Measurements from ENCODE around the gene TPSB2.

Gene TPSB2

GRCh38 chr16:1218930-1219611, 10.9 kb downstream of the TPSB2 start:
- DNase-seq (ENCODE audit: low read depth): no peak

DNA sequence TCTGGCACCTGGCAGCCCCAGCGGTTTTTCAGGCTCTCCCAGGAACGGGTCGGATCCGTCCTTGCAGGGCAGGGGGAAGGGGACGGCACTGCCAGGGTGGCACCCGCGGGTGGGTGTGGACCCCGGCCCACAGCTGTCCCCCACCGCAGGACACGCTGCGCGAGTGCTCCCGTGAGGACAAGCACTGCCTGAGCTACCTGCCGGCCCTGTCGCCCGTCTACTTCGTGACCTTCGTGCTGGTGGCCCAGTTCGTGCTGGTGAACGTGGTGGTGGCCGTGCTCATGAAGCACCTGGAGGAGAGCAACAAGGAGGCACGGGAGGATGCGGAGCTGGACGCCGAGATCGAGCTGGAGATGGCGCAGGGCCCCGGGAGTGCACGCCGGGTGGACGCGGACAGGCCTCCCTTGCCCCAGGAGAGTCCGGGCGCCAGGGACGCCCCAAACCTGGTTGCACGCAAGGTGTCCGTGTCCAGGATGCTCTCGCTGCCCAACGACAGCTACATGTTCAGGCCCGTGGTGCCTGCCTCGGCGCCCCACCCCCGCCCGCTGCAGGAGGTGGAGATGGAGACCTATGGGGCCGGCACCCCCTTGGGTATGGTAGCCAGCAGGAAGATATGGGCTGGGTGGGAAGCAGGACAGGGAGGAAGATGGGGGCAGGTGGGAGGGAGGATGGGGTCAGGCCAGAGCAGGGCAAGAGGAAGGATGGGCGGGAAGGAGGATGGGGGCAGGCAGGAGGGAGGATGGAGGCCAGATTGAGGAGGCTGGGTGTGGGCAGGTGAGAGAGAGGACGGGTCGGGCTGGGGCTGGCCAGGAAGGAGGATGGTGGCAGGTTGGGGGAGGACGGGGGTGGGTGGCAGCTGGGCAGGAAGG, 11.7 kb downstream of the TPSB2 start:
- DNase-seq (ENCODE audit: low read depth): no peak

GRCh38 chr16:1217526-1217925, 12.5 kb downstream of the TPSB2 start:
- DNase-seq (ENCODE audit: low read depth): no peak

- DNase-seq (ENCODE audit: low read depth): no peak
Observed at GRCh38 chr16:1216681-1217400, 13.1 kb downstream of the TPSB2 start.

GRCh38 chr16:1216296-1216619, 13.7 kb downstream of the TPSB2 start:
- no peak for DNase-seq (ENCODE audit: low read depth)

DNA sequence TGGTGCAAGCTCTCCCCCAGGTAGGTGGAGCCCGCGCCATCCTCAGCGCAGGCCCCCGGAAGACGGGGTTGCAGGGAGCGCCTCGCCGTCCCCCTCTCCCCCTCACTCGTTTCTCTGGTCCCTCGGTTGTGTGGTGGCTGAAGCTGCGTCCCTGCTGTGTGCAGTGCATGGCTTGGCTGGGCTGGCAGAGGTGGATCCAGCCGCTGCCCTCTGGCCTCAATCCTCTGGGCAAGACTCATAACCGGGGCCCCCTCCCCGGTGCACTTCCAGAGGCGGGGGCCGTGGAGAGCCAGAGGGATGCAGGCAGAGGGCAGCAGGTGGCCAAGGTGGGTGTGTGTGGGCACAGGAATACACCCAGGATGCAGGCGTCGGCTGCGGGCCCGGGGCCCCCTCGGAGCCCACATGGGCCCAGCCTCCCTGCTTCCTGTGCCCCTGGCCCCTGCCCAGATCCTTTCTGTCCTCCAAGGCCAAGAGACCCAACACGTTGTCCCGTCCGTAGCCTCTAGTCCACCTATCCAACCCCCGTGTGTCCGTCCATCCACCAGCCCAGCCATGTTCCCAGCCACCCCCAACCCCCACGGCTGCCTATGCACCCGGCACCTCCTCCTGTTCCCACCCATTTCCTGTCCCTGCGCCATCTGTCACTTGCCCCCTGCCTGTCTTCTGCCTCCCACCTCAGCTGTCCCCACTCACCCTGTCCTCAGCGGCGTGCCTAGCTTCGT, 14.2 kb downstream of the TPSB2 start:
- no peak for DNase-seq (ENCODE audit: low read depth)

GRCh38 chr16:1214719-1215118, 15.3 kb downstream of the TPSB2 start:
- no peak for DNase-seq (ENCODE audit: low read depth)

- no peak for DNase-seq (ENCODE audit: low read depth)
Observed at GRCh38 chr16:1213796-1214372, 16.1 kb downstream of the TPSB2 start.

GRCh38 chr16:1213231-1213630, 16.8 kb downstream of the TPSB2 start:
- no peak for DNase-seq (ENCODE audit: low read depth)

GRCh38 chr16:1212616-1213194, 17.3 kb downstream of the TPSB2 start:
- no peak for DNase-seq (ENCODE audit: low read depth)

GRCh38 chr16:1211451-1212268, 18.3 kb downstream of the TPSB2 start:
- DNase-seq (ENCODE audit: low read depth): no peak

- DNase-seq (ENCODE audit: low read depth): no peak
Observed at GRCh38 chr16:1210461-1210860, 19.5 kb downstream of the TPSB2 start.

DNA sequence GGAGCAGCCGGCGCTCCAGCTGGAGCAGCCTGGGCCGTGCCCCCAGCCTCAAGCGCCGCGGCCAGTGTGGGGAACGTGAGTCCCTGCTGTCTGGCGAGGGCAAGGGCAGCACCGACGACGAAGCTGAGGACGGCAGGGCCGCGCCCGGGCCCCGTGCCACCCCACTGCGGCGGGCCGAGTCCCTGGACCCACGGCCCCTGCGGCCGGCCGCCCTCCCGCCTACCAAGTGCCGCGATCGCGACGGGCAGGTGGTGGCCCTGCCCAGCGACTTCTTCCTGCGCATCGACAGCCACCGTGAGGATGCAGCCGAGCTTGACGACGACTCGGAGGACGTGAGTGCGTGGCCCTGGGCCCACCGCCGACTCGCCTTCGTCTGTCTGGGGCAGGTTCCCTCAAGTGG, 20.9 kb downstream of the TPSB2 start:
- no peak for DNase-seq (ENCODE audit: low read depth)

DNA sequence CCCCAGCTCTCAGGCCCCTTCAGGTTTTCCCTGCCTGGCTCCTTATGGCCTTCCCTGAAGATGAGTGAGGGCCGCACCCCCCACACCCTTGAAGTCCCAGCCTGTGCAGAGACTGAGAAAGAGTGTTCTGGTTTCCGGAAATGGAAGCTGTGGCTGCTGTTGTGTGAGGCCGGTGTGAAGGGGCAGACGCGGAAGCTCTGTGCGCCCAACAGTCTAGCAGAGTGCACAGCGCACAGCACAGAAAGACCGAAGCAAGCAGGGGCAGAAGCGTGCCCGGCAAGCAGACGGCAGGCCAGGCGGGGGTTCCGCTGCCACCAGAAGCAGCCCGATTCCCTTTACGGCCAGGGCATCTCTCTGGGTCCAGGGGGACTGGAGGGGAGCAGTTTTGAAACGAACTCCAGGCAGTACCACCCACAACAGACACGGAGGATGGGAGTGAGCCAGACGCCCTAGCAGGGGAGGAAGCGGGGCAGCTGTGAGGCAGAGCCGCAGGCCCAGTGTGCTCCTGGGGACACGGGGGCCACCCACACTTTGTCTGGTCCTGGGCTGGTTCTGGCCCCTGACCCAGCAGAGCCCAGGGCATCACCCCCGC, 21.6 kb downstream of the TPSB2 start:
- DNase-seq (ENCODE audit: low read depth): no peak

- DNase-seq (ENCODE audit: low read depth): no peak
Observed at GRCh38 chr16:1206786-1207185, 23.2 kb downstream of the TPSB2 start.

DNA sequence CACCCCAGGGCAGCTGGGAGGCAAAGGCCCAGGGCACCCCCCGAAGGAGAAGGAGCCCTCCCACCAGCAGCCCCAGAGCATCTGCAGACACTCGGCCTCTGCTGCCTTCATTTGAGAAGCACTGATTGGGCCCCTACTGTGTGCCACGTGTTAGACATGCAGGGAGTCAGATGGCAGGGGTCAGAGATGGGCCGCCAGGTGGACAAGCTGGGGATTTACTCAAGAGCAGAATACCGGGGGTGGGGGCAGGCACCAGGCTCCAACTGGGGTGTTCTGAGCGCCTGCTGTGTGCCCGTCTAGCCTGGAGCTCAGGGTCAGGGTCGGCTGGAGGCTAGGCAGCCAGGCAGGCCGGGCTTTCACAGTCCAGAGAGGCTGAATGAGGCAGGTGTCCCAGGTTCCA, 23.7 kb downstream of the TPSB2 start:
- DNase-seq (ENCODE audit: low read depth): no peak

DNA sequence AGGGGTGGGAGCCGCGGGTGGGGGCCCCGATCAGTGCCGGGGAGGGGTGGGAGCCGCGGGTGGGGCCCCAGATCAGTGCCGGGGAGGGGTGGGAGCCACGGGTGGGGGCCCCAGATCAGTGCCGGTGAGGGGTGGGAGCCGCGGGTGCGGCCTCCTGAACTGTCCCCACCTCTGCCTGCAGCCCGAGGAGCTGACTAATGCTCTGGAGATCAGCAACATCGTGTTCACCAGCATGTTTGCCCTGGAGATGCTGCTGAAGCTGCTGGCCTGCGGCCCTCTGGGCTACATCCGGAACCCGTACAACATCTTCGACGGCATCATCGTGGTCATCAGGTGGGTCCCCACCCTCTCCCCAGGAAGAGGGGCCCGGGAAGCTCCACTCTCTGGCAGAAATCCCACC, 25.1 kb downstream of the TPSB2 start:
- no peak for DNase-seq (ENCODE audit: low read depth)

DNA sequence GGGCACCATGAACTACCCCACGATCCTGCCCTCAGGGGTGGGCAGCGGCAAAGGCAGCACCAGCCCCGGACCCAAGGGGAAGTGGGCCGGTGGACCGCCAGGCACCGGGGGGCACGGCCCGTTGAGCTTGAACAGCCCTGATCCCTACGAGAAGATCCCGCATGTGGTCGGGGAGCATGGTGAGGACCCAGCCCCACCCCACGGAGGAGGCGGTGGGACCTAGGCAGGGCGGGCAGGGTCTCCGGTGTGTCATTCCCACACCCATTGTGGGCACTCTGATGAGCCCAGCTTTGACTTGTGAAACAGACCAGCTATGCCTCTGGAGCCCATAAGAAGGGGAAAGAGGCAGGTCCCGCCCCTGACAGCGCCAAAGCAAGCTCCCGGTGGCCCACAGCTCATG, 27.7 kb downstream of the TPSB2 start:
- DNase-seq (ENCODE audit: low read depth): no peak

- no peak for DNase-seq (ENCODE audit: low read depth)
Observed at GRCh38 chr16:1201444-1201843, 28.5 kb downstream of the TPSB2 start.

DNA sequence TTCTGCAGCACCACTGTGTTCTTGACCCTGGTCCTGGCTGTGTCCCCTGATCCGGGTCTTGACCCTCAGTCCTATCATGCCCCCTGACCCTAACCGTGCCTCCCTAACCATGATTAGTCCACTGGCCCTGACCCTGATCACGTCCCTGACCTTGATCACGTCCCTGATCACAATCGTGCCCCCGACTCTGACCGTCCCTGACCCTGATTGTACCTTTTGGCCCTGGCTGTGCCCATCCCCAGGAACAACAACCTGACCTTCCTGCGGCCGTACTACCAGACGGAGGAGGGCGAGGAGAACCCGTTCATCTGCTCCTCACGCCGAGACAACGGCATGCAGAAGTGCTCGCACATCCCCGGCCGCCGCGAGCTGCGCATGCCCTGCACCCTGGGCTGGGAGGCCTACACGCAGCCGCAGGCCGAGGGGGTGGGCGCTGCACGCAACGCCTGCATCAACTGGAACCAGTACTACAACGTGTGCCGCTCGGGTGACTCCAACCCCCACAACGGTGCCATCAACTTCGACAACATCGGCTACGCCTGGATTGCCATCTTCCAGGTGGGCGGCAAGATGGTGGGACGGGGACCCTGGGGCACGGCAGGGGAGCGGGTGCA, 29.9 kb downstream of the TPSB2 start:
- no peak for DNase-seq (ENCODE audit: low read depth)
